Ovary (tissue), 3 donors: ENCODE results near the gene LTK.

Experiments
- EP300 ChIP-seq: sonication (generic); formaldehyde crosslinking; IDR thresholded peaks from one replicate; pipeline ENCODE4 v1.6.1; 2017; ENCODE audit warnings: antibody characterized with exemption
- POLR2A ChIP-seq: fragments of 450-650 bp; IDR thresholded peaks from one replicate; pipeline ENCODE4 v1.6.1; 2017; ENCODE audit warnings: antibody characterized with exemption, mild to moderate bottlenecking, moderate library complexity
- TF ChIP-seq, protein P1 (sequence below), 3 donors: fragments of 450-650 bp in 2 of 3; fragments of 200-600 bp in 1 of 3; IDR thresholded peaks; one replicate each; pipeline versions ENCODE4 v1.5.1 to v1.8.0; 2016 to 2022; ENCODE audit warnings: antibody characterized with exemption in 3 of 3, mild to moderate bottlenecking in 1 of 3
- donor health status: DM: no; HTN: no; CAD: no.

DNA sequence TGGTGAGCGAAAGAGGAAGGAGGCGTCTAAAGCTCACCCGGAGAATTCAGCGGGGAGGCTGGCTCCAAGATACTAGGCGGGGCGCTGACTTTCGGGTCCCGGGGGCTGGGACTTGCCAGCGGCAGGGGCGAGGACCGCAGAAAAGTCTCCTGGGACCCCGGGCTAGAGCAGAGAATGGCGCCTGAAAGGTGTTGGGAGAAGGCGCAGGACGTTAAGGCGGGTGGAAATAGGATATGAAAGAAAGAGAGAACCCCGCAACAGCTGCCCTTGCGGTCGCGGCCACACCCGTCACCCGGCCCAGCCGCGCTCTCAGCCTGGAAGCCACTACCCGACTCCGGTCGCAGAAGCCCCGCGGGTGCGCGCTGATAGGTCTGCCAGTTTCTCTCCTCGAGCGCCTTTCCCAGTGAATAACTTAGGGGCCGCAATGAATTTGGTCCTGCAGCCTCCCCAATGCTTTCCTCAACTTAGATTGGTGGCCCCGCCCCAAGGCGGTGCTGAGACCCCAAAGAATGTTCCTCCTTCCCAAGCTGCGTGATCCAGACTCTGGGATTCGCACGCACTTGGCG is 604 bp downstream of the LTK start:
- TF ChIP-seq, protein P1, sequence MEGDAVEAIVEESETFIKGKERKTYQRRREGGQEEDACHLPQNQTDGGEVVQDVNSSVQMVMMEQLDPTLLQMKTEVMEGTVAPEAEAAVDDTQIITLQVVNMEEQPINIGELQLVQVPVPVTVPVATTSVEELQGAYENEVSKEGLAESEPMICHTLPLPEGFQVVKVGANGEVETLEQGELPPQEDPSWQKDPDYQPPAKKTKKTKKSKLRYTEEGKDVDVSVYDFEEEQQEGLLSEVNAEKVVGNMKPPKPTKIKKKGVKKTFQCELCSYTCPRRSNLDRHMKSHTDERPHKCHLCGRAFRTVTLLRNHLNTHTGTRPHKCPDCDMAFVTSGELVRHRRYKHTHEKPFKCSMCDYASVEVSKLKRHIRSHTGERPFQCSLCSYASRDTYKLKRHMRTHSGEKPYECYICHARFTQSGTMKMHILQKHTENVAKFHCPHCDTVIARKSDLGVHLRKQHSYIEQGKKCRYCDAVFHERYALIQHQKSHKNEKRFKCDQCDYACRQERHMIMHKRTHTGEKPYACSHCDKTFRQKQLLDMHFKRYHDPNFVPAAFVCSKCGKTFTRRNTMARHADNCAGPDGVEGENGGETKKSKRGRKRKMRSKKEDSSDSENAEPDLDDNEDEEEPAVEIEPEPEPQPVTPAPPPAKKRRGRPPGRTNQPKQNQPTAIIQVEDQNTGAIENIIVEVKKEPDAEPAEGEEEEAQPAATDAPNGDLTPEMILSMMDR (IDR thresholded peaks at IDR 0.05) = no peak
- TF ChIP-seq EP300 = no peak
- no peak for TF ChIP-seq POLR2A
